ENCODE measurements around the gene TSPAN12. TPM values are rescaled to one million over a fixed set of nuclear protein-coding genes. Genes with fewer than 3 reads are reported as not detected.
"Not testable (repeated sequence)": the region's sequence is repeated elsewhere in the genome, so short reads cannot be mapped to it uniquely, and the experiment has no call there.

Gene TSPAN12
- total and polyA plus RNA-seq, 2 donors (not counting 1 experiment from before 2014, with no cell fraction given) = not detected

DNA sequence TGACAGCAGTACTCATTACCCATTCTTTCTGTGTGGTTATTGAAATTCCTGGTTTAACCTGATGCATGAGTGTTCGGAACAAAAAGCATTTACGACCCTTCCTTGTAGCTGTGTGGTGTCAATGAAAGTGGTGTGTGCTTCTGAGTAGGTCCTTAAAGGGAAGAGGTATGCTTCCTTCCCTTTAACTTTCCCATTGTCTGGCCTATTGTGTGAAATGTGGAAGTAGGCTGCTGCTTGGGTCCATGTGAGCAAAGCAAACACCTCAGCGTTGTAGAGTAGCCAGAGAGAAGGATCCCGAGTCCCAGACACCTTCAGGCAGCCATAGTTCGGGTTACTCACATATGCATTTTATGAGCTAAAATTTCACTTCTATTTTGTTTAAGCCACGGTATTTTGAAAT, 74.7 kb downstream of the TSPAN12 start:
- Histone ChIP-seq H3K9ac (ENCODE audit: low read length) (no peak overlapping the region), H3K79me2 (ENCODE audit: control insufficient read depth, insufficient read depth, low read length) (no peaks in the 10 kb centered on the region), H3K27ac (ENCODE audit: low read length in 2 of 2) (no peak overlapping the region), H3K4me2 (replicated peaks; ENCODE audit: low read depth, low read length, poor library complexity, severe bottlenecking) (no peak overlapping the region), H3K9me3 (ENCODE audit: control extremely low read depth in 1 of 3, control insufficient read depth in 2 of 3, insufficient read depth in 1 of 3, low read length in 2 of 3) (no peaks in the 10 kb centered on the region), H3K27me3 (replicated peaks in 1 of 4; ENCODE audit: control extremely low read depth in 1 of 4, control insufficient read depth in 3 of 4, insufficient read depth in 4 of 4, low read length in 3 of 4) (peaks cover 0 to 2% (median 0%) of the 10 kb centered on the region in 4 experiments), H4K20me1 (ENCODE audit: control insufficient read depth, insufficient read depth, low read length, poor library complexity, severe bottlenecking) (no peaks in the 10 kb centered on the region), H2AFZ (ENCODE audit: insufficient read depth, low read depth, low read length, poor library complexity, severe bottlenecking) (no peak overlapping the region), H3K4me3 (ENCODE audit: control extremely low read depth in 1 of 5, extremely low read depth in 1 of 5, insufficient read depth in 1 of 5, low read depth in 2 of 5, low read length in 4 of 5) (no peak overlapping the region), H3K36me3 (replicated peaks in 1 of 2; ENCODE audit: control extremely low read depth in 1 of 2, control insufficient read depth in 1 of 2, extremely low read depth in 1 of 2, insufficient read depth in 2 of 2, low read length in 1 of 2) (no peaks in the 10 kb centered on the region), H3K4me1 (ENCODE audit: control insufficient read depth in 2 of 2, insufficient read depth in 2 of 2, low read length in 2 of 2) (no peaks in the 10 kb centered on the region)
- WGBS (ENCODE audit: insufficient coverage) = 76% methylated on average over 3 of the region's 6 CpGs
- H3K4me3 Mint-ChIP-seq = no peak overlapping the region
- TF ChIP-seq EZH2 (IDR thresholded peaks at IDR 0.05; ENCODE audit: borderline replicate concordance, insufficient read depth, low read depth, low read length, poor library complexity, severe bottlenecking) = no peak
- TF ChIP-seq, protein P1, sequence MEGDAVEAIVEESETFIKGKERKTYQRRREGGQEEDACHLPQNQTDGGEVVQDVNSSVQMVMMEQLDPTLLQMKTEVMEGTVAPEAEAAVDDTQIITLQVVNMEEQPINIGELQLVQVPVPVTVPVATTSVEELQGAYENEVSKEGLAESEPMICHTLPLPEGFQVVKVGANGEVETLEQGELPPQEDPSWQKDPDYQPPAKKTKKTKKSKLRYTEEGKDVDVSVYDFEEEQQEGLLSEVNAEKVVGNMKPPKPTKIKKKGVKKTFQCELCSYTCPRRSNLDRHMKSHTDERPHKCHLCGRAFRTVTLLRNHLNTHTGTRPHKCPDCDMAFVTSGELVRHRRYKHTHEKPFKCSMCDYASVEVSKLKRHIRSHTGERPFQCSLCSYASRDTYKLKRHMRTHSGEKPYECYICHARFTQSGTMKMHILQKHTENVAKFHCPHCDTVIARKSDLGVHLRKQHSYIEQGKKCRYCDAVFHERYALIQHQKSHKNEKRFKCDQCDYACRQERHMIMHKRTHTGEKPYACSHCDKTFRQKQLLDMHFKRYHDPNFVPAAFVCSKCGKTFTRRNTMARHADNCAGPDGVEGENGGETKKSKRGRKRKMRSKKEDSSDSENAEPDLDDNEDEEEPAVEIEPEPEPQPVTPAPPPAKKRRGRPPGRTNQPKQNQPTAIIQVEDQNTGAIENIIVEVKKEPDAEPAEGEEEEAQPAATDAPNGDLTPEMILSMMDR (IDR thresholded peaks at IDR 0.05) = no peak
- ATAC-seq (ENCODE audit: low read depth) (no peak), DNase-seq (no peak)
- peaks cover 7% of the 10 kb centered on the region for H3K27me3 Mint-ChIP-seq
- POLR2A ChIA-PET = no interaction called here
- no peaks in the 10 kb centered on the region for H3K4me1 Mint-ChIP-seq
- H3K27ac Mint-ChIP-seq = no peak overlapping the region
- no peaks in the 10 kb centered on the region for H3K9me3 Mint-ChIP-seq (ENCODE audit: insufficient read depth)
- intact Hi-C loops (cut with micrococcal nuclease) = no loop called here
- CTCF ChIA-PET = interaction anchor here (0.6 to 2.4 kb wide), 2 partner anchors 9 to 74 kb away, joined by 3 to 9 read pairs; no protein-coding TSS in a partner anchor

DNA sequence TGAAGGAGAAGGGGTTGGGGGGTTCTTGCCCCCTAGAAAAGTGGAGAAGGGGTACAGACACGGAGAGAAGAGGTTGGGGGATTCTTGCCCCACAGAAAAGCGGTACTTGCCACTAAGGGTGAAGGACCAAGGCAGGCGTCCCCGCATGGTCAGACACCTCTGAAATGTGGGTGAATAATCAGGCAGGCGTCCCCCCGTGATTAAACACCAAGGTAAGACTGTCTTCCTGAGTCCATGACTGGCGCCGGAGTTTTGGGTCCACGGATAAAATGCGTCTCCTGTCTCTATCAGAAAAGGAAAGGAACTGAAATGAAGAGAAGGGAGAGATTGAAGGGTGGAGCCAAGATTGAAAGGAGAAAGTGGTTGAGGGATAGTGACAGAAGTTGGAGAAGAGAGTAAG, 76.0 kb downstream of the TSPAN12 start:
- H3K27ac ChIP-seq (ENCODE audit: low read length in 2 of 2); H3K4me3 ChIP-seq (ENCODE audit: control extremely low read depth in 1 of 5, extremely low read depth in 1 of 5, insufficient read depth in 1 of 5, low read depth in 2 of 5, low read length in 4 of 5); H3K4me2 ChIP-seq (replicated peaks; ENCODE audit: low read depth, low read length, poor library complexity, severe bottlenecking); H3K27me3 ChIP-seq (replicated peaks in 1 of 4; ENCODE audit: control extremely low read depth in 1 of 4, control insufficient read depth in 3 of 4, insufficient read depth in 4 of 4, low read length in 3 of 4); H3K27ac Mint-ChIP-seq; H3K27me3 Mint-ChIP-seq; H3K4me3 Mint-ChIP-seq; H3K9ac ChIP-seq (ENCODE audit: low read length); H3K36me3 ChIP-seq (replicated peaks in 1 of 2; ENCODE audit: control extremely low read depth in 1 of 2, control insufficient read depth in 1 of 2, extremely low read depth in 1 of 2, insufficient read depth in 2 of 2, low read length in 1 of 2); H2AFZ ChIP-seq (ENCODE audit: insufficient read depth, low read depth, low read length, poor library complexity, severe bottlenecking); H3K9me3 ChIP-seq (ENCODE audit: control extremely low read depth in 1 of 3, control insufficient read depth in 2 of 3, insufficient read depth in 1 of 3, low read length in 2 of 3); ATAC-seq (ENCODE audit: low read depth); H3K79me2 ChIP-seq (ENCODE audit: control insufficient read depth, insufficient read depth, low read length); POLR2A ChIA-PET; H3K4me1 ChIP-seq (ENCODE audit: control insufficient read depth in 2 of 2, insufficient read depth in 2 of 2, low read length in 2 of 2); H3K9me3 Mint-ChIP-seq (ENCODE audit: insufficient read depth); intact Hi-C loops (cut with micrococcal nuclease); H4K20me1 ChIP-seq (ENCODE audit: control insufficient read depth, insufficient read depth, low read length, poor library complexity, severe bottlenecking); H3K4me1 Mint-ChIP-seq; DNase-seq: not testable (repeated sequence)
- CTCF ChIA-PET = interaction anchor here (2.4 kb wide), 1 partner anchor 10 kb away, joined by 9 read pairs; no protein-coding TSS in a partner anchor
- WGBS (ENCODE audit: insufficient coverage) = 97% methylated on average over 10 of the region's 10 CpGs
